Thyroid gland (tissue), 4 donors: ENCODE measurements around the gene FAM98A. TPM values are rescaled to one million over a fixed set of nuclear protein-coding genes. Genes with fewer than 3 reads are reported as not detected.

Experiments used
- DNase-seq, 2 donors: peaks; one replicate each; pipeline ENCODE4 v3.0.0-alpha.2; 2019
- H3K27ac ChIP-seq, 3 donors: fragments of 200-600 bp; sonication (generic); 1 replicate in 2 of 3; 2 replicates in 1 of 3; pipeline ENCODE4 v1.5.1; 2016 to 2019; ENCODE audit warnings: mild to moderate bottlenecking in 1 of 3, moderate library complexity in 1 of 3
- H3K27me3 ChIP-seq: fragments of 200-600 bp; sonication (generic); one replicate; pipeline ENCODE4 v1.5.1; 2019
- H3K36me3 ChIP-seq, 2 donors: fragments of 200-600 bp; sonication (generic); one replicate each; pipeline ENCODE4 v1.5.1; 2016 to 2019
- H3K4me1 ChIP-seq, 2 donors: fragments of 200-600 bp; sonication (generic); one replicate each; pipeline ENCODE4 v1.5.1; 2017 to 2019
- H3K4me3 ChIP-seq, 3 donors: fragments of 200-600 bp; sonication (generic); replicated peaks in 1 of 3; 1 replicate in 2 of 3; 2 replicates in 1 of 3; pipeline ENCODE4 v1.5.1; 2016; ENCODE audit warnings: mild to moderate bottlenecking in 1 of 3
- H3K9me3 ChIP-seq: fragments of 200-600 bp; sonication (generic); one replicate; pipeline ENCODE4 v1.5.1; 2017
- POLR2A ChIP-seq, 2 donors: fragments of 450-650 bp; IDR thresholded peaks; one replicate each; pipeline ENCODE4 v1.6.1; 2017; ENCODE audit warnings: antibody characterized with exemption in 2 of 2, mild to moderate bottlenecking in 2 of 2, moderate library complexity in 1 of 2
- WGBS, 2 donors: methylation state at CpG; one replicate each; pipeline ENCODE4 v1.1.5; 2017; 5-methylcytosine and 5-hydroxymethylcytosine counted together
- intact Hi-C: fragments of 100-400 bp; cut with DNase I; formaldehyde crosslinking; loops from one replicate; pipeline ENCODE4 v1.15.1; 2023
- total RNA-seq, 4 donors: library from RNA; depleted of rRNA; stranded (reverse); fragments of >200 nt; gene quantifications; one replicate each; pipeline ENCODE4 v1.2.3, GENCODE V29; 2016
- TF ChIP-seq, protein P1 (sequence below), 6 experiments: fragments of 200-600 bp in 3 of 6; fragments of 450-650 bp in 3 of 6; sonication (generic) in 3 of 6; IDR thresholded peaks; one replicate each; pipeline ENCODE4 v1.5.1; 2016 to 2019; ENCODE audit warnings: antibody characterized with exemption in 6 of 6, mild to moderate bottlenecking in 2 of 6, inconsistent platforms in 1 of 6, moderate library complexity in 1 of 6

Gene FAM98A
- total RNA-seq, 4 donors from 2014 or later, result 30.9 to 101 (median 70.7) TPM

DNA sequence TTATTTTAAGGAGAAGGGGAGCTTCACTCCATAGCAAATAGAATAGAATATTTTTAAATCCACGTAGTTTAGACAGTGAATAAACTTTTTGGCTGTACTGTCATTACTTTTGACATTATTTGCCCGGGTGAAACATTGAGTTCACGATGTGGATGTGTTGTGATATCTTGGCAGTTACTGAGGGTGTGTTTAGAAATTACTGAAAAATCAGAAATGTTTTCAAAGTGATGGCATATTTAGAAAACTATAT, 769 bp upstream of the FAM98A start:
- TF ChIP-seq, protein P1, sequence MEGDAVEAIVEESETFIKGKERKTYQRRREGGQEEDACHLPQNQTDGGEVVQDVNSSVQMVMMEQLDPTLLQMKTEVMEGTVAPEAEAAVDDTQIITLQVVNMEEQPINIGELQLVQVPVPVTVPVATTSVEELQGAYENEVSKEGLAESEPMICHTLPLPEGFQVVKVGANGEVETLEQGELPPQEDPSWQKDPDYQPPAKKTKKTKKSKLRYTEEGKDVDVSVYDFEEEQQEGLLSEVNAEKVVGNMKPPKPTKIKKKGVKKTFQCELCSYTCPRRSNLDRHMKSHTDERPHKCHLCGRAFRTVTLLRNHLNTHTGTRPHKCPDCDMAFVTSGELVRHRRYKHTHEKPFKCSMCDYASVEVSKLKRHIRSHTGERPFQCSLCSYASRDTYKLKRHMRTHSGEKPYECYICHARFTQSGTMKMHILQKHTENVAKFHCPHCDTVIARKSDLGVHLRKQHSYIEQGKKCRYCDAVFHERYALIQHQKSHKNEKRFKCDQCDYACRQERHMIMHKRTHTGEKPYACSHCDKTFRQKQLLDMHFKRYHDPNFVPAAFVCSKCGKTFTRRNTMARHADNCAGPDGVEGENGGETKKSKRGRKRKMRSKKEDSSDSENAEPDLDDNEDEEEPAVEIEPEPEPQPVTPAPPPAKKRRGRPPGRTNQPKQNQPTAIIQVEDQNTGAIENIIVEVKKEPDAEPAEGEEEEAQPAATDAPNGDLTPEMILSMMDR (IDR thresholded peaks at IDR 0.05), result no peak
- no peak for TF ChIP-seq POLR2A (IDR thresholded peaks at IDR 0.05)
- Histone ChIP-seq H3K36me3 (peaks cover 0 to under 1% of the 10 kb centered on the region in 2 donors), H3K9me3 (no peaks in the 10 kb centered on the region), H3K4me3 (peak overlapping the region; percentile 10 to 91 (median 60)), H3K27ac (peak overlapping the region in 2 of 3 donors; percentile 1 to 53), H3K27me3 (no peaks in the 10 kb centered on the region), H3K4me1 (peaks cover 19 to 20% of the 10 kb centered on the region in 2 donors)
- intact Hi-C loops, result no loop called here
- WGBS, 2 donors, result 32 to 33% methylated on average over 3 of the region's 3 CpGs
- DNase-seq, result no peak

DNA sequence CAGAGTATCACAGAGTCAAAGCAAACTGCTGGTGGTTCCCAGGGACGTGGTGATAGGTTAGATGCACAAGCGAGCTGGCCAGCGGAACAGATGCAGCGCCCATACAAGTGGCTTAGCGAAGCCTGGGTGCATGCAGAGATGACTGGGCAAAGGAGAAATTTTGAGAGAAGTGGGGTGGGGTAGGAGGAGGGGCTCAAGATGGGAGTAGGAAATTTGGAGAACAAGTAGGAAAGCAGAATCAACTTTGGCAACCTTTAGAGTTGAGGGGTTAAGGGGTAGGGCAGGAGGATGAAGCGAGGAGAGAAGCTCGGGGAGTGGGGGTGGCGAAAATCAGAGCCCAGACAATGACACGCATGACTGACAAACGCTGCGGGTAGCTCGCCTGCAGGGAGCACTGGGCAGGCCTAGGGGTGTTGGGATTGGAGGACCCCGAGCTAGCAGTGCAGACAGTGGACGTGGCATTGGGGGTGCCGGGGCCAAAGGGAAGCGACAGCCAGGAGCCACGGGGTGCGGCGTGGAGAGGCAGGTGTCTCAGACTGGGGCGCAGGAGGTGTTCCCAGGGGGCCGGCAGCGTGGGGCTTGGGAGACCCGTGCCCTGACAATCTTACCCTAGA, 431 bp downstream of the FAM98A start:
- intact Hi-C loops, result no loop called here
- peak overlapping the region; percentile 89 to 97 (median 91) for H3K4me3 ChIP-seq
- DNase-seq, result peak; percentile 50 to 55
- 1 to 2% methylated on average over 15 to 21 of the region's 23 CpGs for WGBS, 2 donors
- H3K36me3 ChIP-seq, result peaks cover 0 to 3% of the 10 kb centered on the region in 2 donors
- peak overlapping the region; percentile 52 to 79 (median 69) for H3K27ac ChIP-seq
- no peaks in the 10 kb centered on the region for H3K9me3 ChIP-seq
- H3K27me3 ChIP-seq, result no peaks in the 10 kb centered on the region
- peaks cover 15 to 20% of the 10 kb centered on the region in 2 donors for H3K4me1 ChIP-seq
- TF ChIP-seq, protein P1 (IDR thresholded peaks at IDR 0.05), result peak in 1 of 6 experiments; percentile 2
- no peak for TF ChIP-seq POLR2A (IDR thresholded peaks at IDR 0.05)

DNA sequence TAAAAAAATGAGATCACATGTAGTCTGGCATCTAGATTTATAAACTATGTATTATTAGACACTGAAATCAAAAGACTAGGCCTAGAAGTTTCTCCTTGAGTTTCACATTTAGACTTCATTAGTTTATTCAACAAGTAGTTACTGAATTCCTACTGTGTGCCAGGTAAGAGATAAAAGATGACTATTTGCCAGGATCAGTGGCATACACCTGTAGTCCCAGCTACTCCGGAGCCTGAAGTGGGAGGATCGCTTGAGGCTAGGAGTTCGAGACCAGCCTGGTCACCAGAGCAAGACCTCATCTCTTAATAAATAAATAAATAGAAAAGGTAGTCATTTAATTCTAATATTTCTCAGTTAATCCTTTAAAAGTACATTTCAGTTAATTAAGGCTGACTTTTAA, 2.1 kb downstream of the FAM98A start:
- no peak overlapping the region for H3K4me3 ChIP-seq
- no peak for DNase-seq
- no peaks in the 10 kb centered on the region for H3K27me3 ChIP-seq
- H3K27ac ChIP-seq, result no peak overlapping the region
- 66 to 95% methylated on average over 3 of the region's 3 CpGs for WGBS, 2 donors
- H3K4me1 ChIP-seq, result peaks cover 15 to 20% of the 10 kb centered on the region in 2 donors
- intact Hi-C loops, result no loop called here
- peaks cover 0 to 7% of the 10 kb centered on the region in 2 donors for H3K36me3 ChIP-seq
- TF ChIP-seq POLR2A (IDR thresholded peaks at IDR 0.05), result no peak
- TF ChIP-seq, protein P1 (IDR thresholded peaks at IDR 0.05), result no peak
- no peaks in the 10 kb centered on the region for H3K9me3 ChIP-seq

DNA sequence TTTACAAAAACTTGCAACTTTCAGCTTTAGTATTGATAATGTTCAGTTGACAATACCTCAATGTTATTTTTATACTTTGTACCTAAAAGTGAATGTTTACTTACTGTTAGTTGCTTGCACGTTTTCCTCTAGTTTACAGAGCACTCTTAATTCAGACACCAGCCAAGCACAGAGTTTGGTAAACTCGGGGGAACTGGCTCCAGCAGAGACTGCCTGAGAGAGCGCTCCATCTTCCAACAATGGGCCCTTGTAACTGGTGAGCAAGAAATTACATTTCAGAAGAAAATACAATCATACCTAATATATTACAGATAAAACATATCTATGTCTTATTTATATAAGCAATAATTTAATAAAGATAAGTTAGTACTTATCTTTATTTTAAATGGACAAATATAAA, 3.7 kb downstream of the FAM98A start:
- H3K36me3 ChIP-seq, result peaks cover 0 to 17% of the 10 kb centered on the region in 2 donors
- no peaks in the 10 kb centered on the region for H3K9me3 ChIP-seq
- peaks cover 15 to 20% of the 10 kb centered on the region in 2 donors for H3K4me1 ChIP-seq
- no peak overlapping the region for H3K27ac ChIP-seq
- no peak overlapping the region for H3K4me3 ChIP-seq
- 52 to 55% methylated on average over 3 of the region's 3 CpGs for WGBS, 2 donors
- TF ChIP-seq, protein P1 (IDR thresholded peaks at IDR 0.05), result no peak
- no peak for TF ChIP-seq POLR2A (IDR thresholded peaks at IDR 0.05)
- intact Hi-C loops, result no loop called here
- DNase-seq, result no peak
- no peaks in the 10 kb centered on the region for H3K27me3 ChIP-seq

DNA sequence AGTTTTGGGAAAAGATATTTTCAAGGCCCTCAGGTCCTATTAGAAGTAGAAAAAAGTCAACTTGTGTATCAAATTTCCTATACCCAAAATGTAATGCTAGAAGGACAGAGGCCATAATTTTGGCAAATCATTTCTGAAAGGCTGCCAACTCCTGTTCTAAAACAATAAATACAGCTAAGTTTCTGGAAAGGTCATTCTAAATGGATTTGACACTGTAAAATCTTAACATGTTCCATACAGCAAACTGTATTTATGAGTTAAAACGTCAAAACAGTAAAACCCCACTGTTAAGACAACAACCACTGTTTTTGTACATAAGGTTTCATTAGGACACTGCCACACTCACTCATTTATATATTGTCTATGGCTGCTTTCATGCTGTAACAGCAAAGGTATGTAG, 9.7 kb downstream of the FAM98A start:
- Histone ChIP-seq H3K36me3 (peaks cover 26 to 34% of the 10 kb centered on the region in 2 donors), H3K4me3 (no peak overlapping the region), H3K27ac (peak overlapping the region in 1 of 3 donors; percentile 23), H3K27me3 (no peaks in the 10 kb centered on the region), H3K4me1 (peaks cover 9 to 10% of the 10 kb centered on the region in 2 donors), H3K9me3 (no peaks in the 10 kb centered on the region)
- TF ChIP-seq POLR2A (IDR thresholded peaks at IDR 0.05), result no peak
- TF ChIP-seq, protein P1 (IDR thresholded peaks at IDR 0.05), result no peak
- intact Hi-C loops, result loop anchor here (10.0 kb wide), 1 partner anchor 115 kb away; the partner anchor contains the start of gene RASGRP3
- no peak for DNase-seq
- WGBS, 2 donors, result 59 to 74% methylated on average over 1 of the region's 1 CpG
